Stimulated activated naive CD8-positive, alpha-beta T cell treated with anti-CD3 and anti-CD28 coated beads, Interleukin-15, amount 100 ng/mL, for 72 hours (primary cell): Measurements from ENCODE around the gene HEXIM1.
A peak's percentile ranks its signal among the peaks of the same experiment; 100 is the strongest.
"Not testable (repeated sequence)": the region's sequence is repeated elsewhere in the genome, so short reads cannot be mapped to it uniquely, and the experiment has no call there.

Experiments used
- ATAC-seq: fragments of 150-1000 bp; cut with Tn5 transposase; 2 replicates; pipeline ENCODE4 v1.10.0; 2021; ENCODE audit warnings: mild to moderate bottlenecking, moderate library complexity
- DNase-seq, 2 donors: peaks; one replicate each; pipeline ENCODE4 v3.0.0; 2021 to 2022
- H3K27ac Mint-ChIP-seq, 2 donors: one replicate each; pipeline ENCODE4 v1.8.0; 2022; ENCODE audit warnings: mild to moderate bottlenecking in 2 of 2, mixed read lengths in 2 of 2, moderate library complexity in 2 of 2
- H3K27me3 Mint-ChIP-seq: one replicate; pipeline ENCODE4 v1.8.0; 2022; ENCODE audit warnings: mixed read lengths
- H3K4me1 Mint-ChIP-seq: one replicate; pipeline ENCODE4 v1.8.0; 2022; ENCODE audit warnings: mild to moderate bottlenecking, mixed read lengths
- H3K4me3 Mint-ChIP-seq, 2 donors: one replicate each; pipeline ENCODE4 v1.8.0; 2022; ENCODE audit warnings: mild to moderate bottlenecking in 2 of 2, mixed read lengths in 2 of 2, moderate library complexity in 1 of 2
- H3K9me3 Mint-ChIP-seq, 2 donors: one replicate each; pipeline ENCODE4 v1.8.0; 2022; ENCODE audit warnings: mixed read lengths in 2 of 2

HEXIM1 gene

DNA sequence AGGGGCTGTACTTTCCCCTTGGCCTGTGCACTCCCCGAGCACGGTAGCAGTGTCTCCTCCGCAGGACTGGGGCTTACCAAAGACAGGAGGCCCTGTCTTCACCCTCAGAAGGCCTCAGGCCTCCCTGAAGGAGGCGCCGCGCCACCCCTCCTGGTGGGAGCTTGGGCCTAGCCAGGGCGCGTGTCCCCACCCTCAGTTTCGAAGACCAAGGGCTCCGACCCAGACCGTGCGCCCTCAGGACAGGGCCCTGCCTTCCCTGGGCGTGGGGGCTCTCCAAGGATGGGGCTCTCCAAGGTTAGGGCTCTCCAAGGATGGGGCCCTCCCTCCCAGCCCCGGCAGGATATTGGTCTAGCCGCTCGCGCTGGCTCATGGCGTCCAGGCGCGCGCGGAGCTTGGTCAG lies 27.7 kb upstream of the HEXIM1 start:
- Mint-ChIP-seq H3K27me3 (peaks cover 38% of the 10 kb centered on the region), H3K4me3 (no peak overlapping the region), H3K9me3 (no peaks in the 10 kb centered on the region), H3K4me1 (peaks cover 6% of the 10 kb centered on the region), H3K27ac (no peak overlapping the region)
- peak; percentile 16 for ATAC-seq
- no peak for DNase-seq

DNA sequence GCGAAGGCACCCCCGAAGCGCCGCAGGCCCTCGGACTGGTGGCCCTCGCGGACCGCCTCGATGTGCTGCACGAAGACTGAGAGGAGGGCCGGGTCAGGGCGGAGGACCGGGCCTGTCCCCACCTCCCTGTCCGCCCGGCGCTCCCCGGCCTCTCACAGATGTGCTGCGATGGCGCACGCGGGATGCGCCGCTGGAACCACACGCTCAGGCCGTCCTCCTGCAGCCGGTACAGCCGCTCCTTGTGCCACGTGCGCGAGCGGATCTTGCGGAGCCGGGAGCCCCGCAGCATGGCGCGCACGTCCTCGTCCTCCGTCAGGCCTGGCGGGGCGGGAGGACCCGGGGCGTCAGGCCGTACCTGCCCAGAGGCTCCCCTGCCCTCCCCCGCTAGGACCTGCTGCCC lies 27.2 kb upstream of the HEXIM1 start:
- DNase-seq (no peak), ATAC-seq (peak; percentile 6)
- no peak overlapping the region for H3K27ac Mint-ChIP-seq
- no peaks in the 10 kb centered on the region for H3K9me3 Mint-ChIP-seq
- peaks cover 6% of the 10 kb centered on the region for H3K4me1 Mint-ChIP-seq
- H3K4me3 Mint-ChIP-seq, result no peak overlapping the region
- H3K27me3 Mint-ChIP-seq, result peaks cover 33% of the 10 kb centered on the region

DNA sequence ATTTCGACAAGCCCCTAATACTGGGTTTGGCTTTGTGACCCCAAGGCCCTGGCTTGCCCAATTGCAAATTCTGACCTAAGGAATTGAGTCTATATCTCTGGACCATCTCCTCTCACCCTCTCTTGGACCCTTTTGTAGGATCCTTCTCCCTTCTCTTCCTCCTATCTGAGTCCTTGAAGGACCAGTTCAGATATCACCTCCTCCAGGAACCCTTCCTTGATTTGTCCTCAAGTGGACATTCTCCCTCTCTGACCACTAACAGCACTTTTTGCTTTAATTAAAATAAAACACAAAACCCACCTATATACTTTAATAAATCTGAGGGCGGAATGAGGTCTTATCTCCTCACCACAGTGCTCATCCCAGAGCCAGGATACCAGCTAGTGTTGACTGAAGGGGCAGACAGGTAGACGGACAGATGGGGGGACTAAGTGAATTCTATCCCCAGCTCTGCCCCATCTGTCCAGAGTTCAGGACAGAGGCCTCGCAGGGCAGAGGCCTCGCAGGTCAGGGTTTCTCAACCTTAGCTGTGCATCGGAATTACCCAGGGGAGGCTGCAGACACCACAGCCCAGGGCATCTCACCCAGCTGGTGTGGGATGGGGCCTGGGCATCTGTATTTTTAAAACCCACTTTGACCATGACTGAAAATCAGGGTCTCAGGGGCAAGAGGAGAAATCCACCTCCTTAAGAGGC lies 25.1 kb upstream of the HEXIM1 start:
- Mint-ChIP-seq H3K27ac (peak overlapping the region in 1 of 2 donors; percentile 69), H3K9me3 (no peaks in the 10 kb centered on the region)
- ATAC-seq, result no peak

DNA sequence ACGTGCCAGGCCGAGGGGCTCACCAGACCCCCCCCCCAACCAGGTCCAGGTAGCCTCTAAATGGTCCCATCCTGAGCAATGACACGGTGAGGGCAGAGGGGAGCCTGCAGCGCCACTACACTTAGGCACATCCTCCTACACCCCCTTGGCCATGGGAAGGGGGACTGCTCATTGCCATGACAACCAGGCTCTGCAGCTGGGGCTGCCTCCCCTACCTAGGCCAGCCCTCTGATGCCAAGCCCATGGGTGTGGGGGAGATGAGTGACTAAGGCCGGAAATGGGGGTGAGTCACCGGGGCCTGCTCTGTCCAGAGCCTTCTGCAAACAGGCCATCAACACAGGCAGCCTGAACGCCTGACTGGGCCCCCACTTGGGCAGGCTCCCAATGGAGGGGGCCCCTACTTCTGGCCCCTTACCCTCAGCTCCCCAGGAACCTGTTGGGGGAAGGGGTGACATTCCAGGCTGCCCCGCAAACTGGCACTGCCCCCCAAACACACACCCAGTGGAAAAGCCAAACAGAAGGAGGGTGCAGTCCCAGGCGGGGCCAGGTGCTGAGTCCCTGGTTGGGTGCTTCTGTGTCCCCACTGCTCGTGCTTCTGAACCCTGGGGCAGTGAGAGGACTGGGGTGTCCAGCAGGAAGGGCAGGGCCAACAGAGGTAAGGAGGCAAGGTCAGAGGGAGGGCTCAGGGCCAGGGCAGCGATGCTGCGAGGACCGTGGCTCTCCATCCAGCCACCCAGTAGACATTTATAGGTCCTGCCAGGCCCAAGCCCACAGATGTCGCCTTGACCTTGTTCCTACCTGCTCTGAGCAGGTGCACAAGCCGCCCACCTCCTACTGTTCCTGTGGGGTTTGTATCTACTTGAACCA lies 24.1 kb upstream of the HEXIM1 start:
- ATAC-seq (peak; percentile 52), DNase-seq (no peak)
- peaks cover 25% of the 10 kb centered on the region for H3K27me3 Mint-ChIP-seq
- H3K4me3 Mint-ChIP-seq, result no peak overlapping the region
- H3K9me3 Mint-ChIP-seq, result no peaks in the 10 kb centered on the region
- H3K4me1 Mint-ChIP-seq, result peaks cover 6% of the 10 kb centered on the region
- peak overlapping the region in 1 of 2 donors; percentile 67 for H3K27ac Mint-ChIP-seq

More for the DNA sequence above, 25.1 kb upstream of the HEXIM1 start:
- Mint-ChIP-seq H3K4me3 (no peak overlapping the region), H3K4me1 (peaks cover 6% of the 10 kb centered on the region), H3K27me3 (peaks cover 27% of the 10 kb centered on the region)
- no peak for DNase-seq

DNA sequence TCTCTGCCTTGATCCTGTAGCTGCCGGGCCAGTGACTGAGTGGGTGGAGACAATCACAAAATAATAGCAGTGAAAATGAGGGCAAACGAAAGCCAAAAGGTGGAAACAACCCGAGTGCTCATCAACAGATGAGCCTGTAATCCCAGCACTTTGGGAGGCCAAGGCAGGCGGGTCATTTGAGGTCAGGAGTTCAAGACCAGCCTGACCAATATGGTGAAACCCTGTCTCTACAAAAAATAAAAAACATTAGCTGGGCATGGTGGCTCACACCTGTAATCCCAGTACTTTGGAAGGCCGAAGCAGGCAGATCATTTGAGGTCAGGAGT lies 23.5 kb upstream of the HEXIM1 start:
- ATAC-seq, H3K9me3 Mint-ChIP-seq, DNase-seq, H3K4me1 Mint-ChIP-seq, H3K4me3 Mint-ChIP-seq: not testable (repeated sequence)
- H3K27ac Mint-ChIP-seq, result peak overlapping the region in 1 of 2 donors; percentile 27
- H3K27me3 Mint-ChIP-seq, result peaks cover 19% of the 10 kb centered on the region

DNA sequence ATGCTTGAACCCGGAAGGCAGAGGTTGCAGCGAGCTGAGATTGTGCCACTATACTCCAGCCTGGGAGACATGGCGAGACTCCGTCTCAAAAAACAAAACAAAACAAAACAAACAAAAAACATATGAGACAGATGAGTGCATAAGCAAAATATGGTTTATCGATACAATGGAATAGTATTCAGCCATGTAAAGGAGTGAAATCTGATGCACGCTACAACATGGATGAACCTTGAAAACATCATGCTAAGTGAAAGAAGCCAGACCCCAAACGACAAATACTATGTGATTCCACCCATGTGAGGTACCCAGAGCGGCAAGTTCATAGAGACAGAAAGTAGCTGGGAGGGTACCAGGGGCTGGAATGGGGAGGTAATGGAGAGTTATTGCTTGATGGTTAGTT lies 22.8 kb upstream of the HEXIM1 start:
- no peak overlapping the region for H3K27ac Mint-ChIP-seq
- peaks cover 16% of the 10 kb centered on the region for H3K27me3 Mint-ChIP-seq
- no peak for ATAC-seq
- H3K9me3 Mint-ChIP-seq, result no peaks in the 10 kb centered on the region
- no peak overlapping the region for H3K4me3 Mint-ChIP-seq
- H3K4me1 Mint-ChIP-seq, result peaks cover 6% of the 10 kb centered on the region
- DNase-seq, result no peak

DNA sequence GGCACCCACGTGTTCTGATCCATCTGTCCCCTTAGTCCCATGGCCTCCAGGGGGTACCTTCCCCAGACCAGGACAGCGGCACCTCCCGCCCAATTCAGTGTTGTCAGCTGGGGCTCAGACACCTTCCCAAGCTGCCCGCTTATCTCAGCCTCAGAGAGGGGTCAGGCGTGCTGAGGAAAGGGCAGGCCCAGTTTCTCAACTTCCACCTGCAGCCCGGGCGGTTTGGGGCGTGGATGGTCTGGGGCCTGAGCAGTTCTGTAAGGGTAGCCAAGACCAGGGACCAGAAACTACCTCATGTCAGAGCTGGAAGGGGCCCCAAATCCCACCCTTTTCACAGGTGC lies 21.1 kb upstream of the HEXIM1 start:
- ATAC-seq, result no peak
- peaks cover 18% of the 10 kb centered on the region for H3K27me3 Mint-ChIP-seq
- H3K4me3 Mint-ChIP-seq, result no peak overlapping the region

DNA sequence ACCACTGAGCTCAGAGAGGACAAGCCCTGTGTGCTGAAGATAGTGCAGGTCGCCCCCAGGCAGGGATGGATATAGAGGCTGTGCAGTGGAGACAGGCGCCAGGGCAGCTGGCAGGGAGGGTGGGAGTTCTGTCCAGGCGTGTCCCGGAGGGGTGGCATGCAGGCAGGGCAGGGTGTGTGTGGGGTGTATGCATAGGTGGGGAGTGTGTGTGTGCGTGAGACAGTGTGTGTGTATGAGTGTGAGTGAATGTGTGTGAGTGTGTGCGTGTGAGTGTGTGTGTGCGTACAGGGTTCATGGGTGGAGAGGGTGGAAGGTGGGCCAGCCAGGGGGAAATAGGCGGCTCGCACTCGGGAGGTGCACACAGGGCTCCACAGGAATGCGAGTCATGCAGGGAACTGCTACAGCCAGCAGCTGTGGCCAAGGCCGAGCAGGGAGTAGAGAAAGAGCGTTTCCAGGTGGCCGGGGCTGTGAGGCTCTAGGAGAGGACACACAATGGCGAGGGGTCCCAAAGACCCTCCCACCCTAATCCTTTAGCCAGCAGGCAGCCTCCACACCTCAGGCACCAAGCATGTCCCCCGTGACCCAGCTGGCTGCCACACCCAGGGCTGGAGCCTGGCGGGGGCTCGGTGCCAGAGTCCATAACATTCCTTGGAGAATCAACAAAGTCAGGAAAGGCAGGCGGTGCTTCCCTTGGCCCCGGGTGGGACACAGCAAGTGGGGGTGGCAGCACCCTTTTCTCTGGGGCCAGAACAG lies 20.6 kb upstream of the HEXIM1 start:
- peak overlapping the region in 1 of 2 donors; percentile 12 for H3K27ac Mint-ChIP-seq
- H3K9me3 Mint-ChIP-seq, result no peaks in the 10 kb centered on the region
- no peak for ATAC-seq
- no peak overlapping the region for H3K4me3 Mint-ChIP-seq
- no peak for DNase-seq
- no peaks in the 10 kb centered on the region for H3K4me1 Mint-ChIP-seq
- H3K27me3 Mint-ChIP-seq, result peaks cover 17% of the 10 kb centered on the region

More for the DNA sequence above, 21.1 kb upstream of the HEXIM1 start:
- H3K9me3 Mint-ChIP-seq, result no peaks in the 10 kb centered on the region
- no peak overlapping the region for H3K27ac Mint-ChIP-seq
- DNase-seq, result no peak
- no peaks in the 10 kb centered on the region for H3K4me1 Mint-ChIP-seq

DNA sequence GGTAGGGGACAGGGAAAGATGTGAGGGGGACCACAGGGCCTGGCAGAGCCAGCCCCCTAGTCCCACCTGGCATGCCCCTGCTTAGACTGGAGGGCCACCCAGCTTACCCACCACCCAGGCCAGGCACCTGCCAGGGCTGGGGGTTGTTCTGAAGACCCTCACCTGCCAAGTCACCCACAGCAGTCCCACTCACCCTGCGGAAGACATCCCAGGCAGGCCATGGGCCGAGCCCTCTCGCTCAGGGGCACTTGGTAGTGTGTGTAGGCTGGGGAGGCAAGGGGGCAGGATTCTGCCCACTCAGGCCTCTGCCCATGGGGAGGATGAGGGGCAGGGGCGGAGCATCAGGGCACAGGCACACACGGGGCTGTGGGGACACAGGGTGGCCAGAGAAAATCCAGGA lies 19.9 kb upstream of the HEXIM1 start:
- Mint-ChIP-seq H3K27ac (no peak overlapping the region), H3K27me3 (peaks cover 17% of the 10 kb centered on the region), H3K4me1 (no peaks in the 10 kb centered on the region), H3K4me3 (no peak overlapping the region), H3K9me3 (no peaks in the 10 kb centered on the region)
- ATAC-seq (no peak), DNase-seq (no peak)

DNA sequence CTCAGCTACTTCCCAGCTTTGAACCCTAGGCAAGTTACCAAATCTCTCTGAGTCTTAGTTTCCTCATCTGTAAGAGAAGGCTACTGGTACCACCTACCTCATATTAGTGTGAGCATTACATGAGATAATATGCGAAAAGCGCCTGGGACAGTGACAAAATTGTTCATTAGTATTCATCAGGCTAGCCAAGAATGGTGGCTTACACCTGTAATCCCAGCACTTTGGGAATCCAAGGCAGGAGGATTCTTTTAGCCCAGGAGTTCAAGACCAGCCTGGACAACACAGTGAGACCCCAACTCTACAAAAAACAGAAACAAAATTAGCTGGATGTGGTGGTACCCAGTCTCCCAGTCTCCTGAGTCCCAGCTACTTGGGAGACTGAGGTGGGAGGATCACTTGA lies 19.3 kb upstream of the HEXIM1 start:
- Mint-ChIP-seq H3K27ac (no peak overlapping the region), H3K4me3 (no peak overlapping the region), H3K4me1 (peaks cover 6% of the 10 kb centered on the region), H3K9me3 (no peaks in the 10 kb centered on the region), H3K27me3 (peaks cover 17% of the 10 kb centered on the region)
- DNase-seq (no peak), ATAC-seq (no peak)

DNA sequence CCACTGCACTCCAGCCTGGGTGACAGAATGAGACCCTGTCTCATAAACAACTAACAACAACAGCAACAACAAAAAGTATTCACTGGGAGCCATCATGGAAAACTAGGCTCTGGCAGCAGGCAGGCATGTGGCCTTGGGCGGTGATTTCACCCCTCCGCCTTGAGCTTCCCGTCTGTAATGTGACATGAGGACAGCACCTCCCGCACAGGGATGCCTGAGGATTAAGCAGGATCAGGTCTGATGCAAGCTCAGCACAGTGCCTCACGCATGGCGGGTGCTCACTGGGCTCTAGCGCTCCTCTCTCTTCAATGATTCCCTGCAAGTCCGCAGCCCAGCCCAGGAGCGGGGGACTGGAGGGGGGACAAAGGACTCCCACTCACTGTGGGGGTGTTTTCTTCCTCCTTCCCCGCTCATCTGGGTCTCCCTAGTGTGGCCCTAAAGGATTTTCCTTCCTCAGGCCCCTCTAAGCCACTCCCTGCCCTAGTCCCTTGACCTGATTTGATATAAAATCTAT lies 18.8 kb upstream of the HEXIM1 start:
- H3K27ac Mint-ChIP-seq, result no peak overlapping the region
- no peaks in the 10 kb centered on the region for H3K9me3 Mint-ChIP-seq

DNA sequence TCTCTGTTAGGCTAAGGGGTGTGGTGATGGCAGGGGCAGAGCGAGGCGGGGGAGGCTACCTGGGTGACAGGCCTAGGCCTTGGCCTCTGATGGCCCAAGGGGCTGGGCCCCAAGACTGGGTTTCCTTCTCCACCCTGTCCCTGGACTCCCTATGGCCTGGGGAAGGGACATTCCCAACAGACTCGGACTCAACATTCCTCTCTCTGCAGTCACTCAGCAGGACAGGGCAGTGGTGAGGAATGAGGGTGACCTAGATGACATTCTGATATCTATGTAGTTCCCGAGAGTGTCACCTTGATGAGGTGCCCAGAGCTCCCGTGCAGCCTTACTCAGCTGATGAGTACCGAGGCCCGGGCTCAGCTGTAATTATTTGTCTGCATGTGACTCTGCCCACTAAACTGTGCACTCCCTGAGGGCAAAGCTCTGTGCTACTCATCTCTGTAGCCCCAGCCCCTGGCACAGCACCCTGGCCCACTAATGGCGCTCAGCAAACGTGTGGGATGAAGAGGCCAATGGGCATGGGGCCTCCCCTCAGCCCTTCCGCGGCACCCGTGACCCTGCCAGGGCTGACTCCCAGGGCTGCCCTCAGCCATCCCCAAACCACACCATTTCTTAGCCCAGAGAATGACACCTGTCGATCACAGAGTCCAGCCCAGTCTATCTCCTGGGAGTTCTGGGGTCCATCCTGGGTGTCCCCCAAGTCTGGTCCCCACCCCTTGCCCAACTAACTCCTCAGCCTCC lies 18.2 kb upstream of the HEXIM1 start:
- peaks cover 17% of the 10 kb centered on the region for H3K27me3 Mint-ChIP-seq
- ATAC-seq (no peak), DNase-seq (no peak)
- H3K9me3 Mint-ChIP-seq, result no peaks in the 10 kb centered on the region
- H3K4me3 Mint-ChIP-seq, result no peak overlapping the region
- H3K4me1 Mint-ChIP-seq, result peaks cover 9% of the 10 kb centered on the region
- no peak overlapping the region for H3K27ac Mint-ChIP-seq

More for the DNA sequence above, 18.8 kb upstream of the HEXIM1 start:
- peaks cover 6% of the 10 kb centered on the region for H3K4me1 Mint-ChIP-seq
- no peak overlapping the region for H3K4me3 Mint-ChIP-seq
- DNase-seq (no peak), ATAC-seq (no peak)
- peaks cover 17% of the 10 kb centered on the region for H3K27me3 Mint-ChIP-seq

DNA sequence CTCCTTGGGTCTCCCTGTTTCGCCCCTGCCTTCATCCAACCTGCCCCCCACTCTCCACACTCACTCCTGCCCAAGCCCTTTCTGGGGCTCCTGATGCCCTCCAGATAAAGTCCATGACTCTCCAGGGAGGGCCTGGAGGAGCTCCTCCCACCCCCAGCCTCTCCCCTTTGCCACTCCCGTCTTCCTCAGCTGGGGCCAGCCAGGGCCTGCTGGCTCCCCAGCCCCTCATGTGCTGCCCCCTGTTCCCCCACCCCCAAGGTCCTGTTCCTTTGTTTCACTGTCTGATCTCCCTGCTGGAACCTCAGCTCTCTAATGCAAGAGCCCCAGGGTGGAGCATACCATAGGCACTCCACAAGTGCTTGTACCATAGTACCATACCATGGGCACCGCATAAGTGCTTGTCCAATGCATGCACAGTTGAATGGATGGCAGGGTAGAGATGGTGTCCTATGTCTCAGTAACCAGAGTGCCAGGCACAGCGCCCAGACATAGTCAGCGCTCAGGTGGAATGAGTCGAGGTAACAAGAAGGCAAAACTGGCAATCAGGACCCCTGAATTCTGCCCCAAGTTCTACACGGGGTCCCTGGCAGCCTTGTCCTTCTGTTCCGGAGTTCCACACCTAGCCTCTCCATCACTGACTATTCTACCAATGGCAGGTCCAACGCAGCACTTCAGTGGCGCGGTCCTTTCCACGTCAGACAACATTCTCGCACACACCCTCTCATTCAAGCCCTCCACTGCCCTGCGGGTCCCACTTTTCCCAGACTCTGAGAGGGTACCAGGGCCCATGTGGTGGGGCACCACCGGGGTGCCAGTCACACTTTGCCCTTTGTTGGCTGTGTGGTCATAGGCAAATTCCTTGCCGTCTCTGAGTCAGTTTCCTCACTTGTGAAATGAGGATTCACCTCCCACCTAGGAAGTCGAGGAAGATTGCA lies 17.3 kb upstream of the HEXIM1 start:
- Mint-ChIP-seq H3K4me3 (no peak overlapping the region), H3K27ac (no peak overlapping the region), H3K9me3 (no peaks in the 10 kb centered on the region), H3K4me1 (peaks cover 14% of the 10 kb centered on the region), H3K27me3 (peaks cover 17% of the 10 kb centered on the region)
- ATAC-seq (no peak), DNase-seq (no peak)

DNA sequence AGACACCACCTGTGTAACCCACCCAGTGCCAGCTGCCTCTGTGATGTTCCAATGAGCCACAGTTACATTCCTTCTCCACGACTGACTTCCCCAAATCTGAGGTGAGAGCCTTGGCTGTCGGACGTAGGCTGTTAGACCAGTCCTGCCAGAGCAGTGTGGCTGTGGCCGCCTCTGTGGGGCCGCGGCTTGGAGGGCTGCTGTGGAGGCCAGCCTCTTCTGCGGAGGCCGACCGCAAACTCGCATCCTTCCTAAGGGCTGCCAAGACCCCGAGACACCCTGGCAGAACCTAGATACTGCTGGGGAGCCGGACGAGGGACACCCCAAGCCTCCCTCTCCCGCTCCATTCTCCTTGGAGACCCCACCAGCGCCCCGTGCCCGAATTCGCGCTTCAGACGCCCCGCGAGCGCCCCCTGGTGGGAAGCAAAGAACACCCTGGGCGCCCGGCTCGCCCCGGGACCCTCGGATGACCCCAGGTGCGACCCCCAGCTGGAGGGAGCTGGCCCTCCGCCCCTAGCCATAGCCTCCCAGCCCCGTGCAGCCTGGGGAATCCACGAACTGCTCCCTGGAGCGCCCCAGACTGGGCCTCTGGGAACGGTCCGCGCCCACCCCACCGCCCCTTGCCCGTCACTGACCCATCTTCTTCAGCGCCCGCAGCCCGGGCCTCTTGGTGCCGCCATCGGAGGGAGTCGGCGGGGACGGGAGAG lies 16.5 kb upstream of the HEXIM1 start:
- Mint-ChIP-seq H3K4me3 (peak overlapping the region; percentile 72 to 76), H3K9me3 (no peaks in the 10 kb centered on the region), H3K27me3 (peaks cover 17% of the 10 kb centered on the region), H3K4me1 (peaks cover 22% of the 10 kb centered on the region), H3K27ac (no peak overlapping the region)
- peak; percentile 3 for ATAC-seq
- peak; percentile 64 for DNase-seq
